Activated CD8-positive, alpha-beta T cell treated with anti-CD3 and anti-CD28 coated beads, Interleukin-2, amount 10 ng/mL, durations not matched to agents 7 days and 5 days (primary cell): ENCODE measurements around the gene LGI2. TPM values are rescaled to one million over a fixed set of nuclear protein-coding genes. Genes with fewer than 3 reads are reported as not detected.

ENCODE experiments used
- ATAC-seq: fragments of 150-1000 bp; cut with Tn5 transposase; one replicate; pipeline ENCODE4 v1.10.0; 2021; ENCODE audit warnings: moderate library complexity
- CTCF ChIA-PET: fragments of 350-600 bp; sonication (Branson Sonifier 250); formaldehyde crosslinking; loops from one replicate; lab custom pipeline; 2021; ENCODE audit warnings: antibody characterized with exemption; lab: Charles Lee
- POLR2A ChIA-PET: fragments of 350-600 bp; sonication (Branson Sonifier 250); formaldehyde crosslinking; loops from one replicate; lab custom pipeline; 2021; ENCODE audit warnings: antibody characterized with exemption; lab: Charles Lee
- DNase-seq: peaks from one replicate; pipeline ENCODE4 v3.0.0-alpha.2; 2020
- H3K27ac Mint-ChIP-seq: one replicate; pipeline ENCODE4 v1.8.0; 2021; ENCODE audit warnings: mild to moderate bottlenecking, mixed read lengths
- H3K27me3 Mint-ChIP-seq: one replicate; pipeline ENCODE4 v1.8.0; 2021; ENCODE audit warnings: low read depth, mixed read lengths
- H3K36me3 Mint-ChIP-seq: one replicate; pipeline ENCODE4 v1.8.0; 2021; ENCODE audit warnings: low read depth, mixed read lengths
- H3K4me1 Mint-ChIP-seq: one replicate; pipeline ENCODE4 v1.8.0; 2021; ENCODE audit warnings: low read depth, mixed read lengths
- H3K4me3 Mint-ChIP-seq: one replicate; pipeline ENCODE4 v1.8.0; 2021; ENCODE audit warnings: mild to moderate bottlenecking, mixed read lengths
- H3K9me3 Mint-ChIP-seq: one replicate; pipeline ENCODE4 v1.8.0; 2022; ENCODE audit warnings: mixed read lengths; ENCODE audit not compliant: insufficient read depth
- total RNA-seq, 2 experiments: library from RNA; stranded (reverse); gene quantifications; one replicate each; pipeline ENCODE4 v1.2.3, GENCODE V29; 2021

Gene LGI2
- total RNA-seq, 2 experiments from 2014 or later, result not detected

DNA sequence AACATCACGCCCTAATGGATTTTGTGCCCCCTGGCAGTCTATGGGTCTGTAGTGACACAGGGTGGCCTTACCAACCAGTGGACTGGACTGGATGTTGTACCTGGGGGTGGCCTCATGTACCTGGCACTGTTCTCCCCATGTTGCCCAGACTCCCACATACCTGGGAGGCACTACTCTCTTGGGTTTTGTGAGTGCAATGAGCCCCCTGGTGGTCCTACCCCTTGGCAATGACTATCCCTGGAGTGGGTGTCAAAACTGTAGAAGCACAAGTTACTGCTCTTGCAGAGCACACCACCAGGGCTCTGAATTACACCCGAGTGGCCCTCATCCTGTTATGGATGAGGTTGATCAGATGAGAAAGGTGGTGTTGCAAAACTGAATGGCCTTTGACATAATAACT lies 60.1 kb downstream of the LGI2 start:
- Mint-ChIP-seq H3K27ac (no peak overlapping the region), H3K36me3 (no peaks in the 10 kb centered on the region)

DNA sequence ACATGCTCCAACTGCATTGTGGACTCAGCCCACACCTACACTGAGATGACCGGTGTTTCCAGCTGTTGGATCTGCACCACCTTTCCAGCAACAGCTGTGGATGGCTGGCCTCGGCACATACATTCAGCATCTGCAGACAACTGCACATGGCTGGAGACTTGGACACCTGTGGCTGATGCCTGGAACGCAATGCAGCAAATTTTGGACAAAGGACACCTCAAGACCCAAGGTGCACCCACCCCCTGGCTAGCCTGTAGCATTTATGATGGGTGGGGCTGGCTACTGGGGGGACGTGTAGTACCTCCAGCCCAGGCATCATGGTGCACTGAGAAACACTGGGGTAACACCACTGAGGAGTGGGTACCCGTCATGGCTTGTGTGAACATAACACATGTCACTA lies 60.6 kb downstream of the LGI2 start:
- POLR2A ChIA-PET, result no interaction called here
- H3K27me3 Mint-ChIP-seq, result peaks cover 2% of the 10 kb centered on the region
- DNase-seq (no peak), ATAC-seq (no peak)
- CTCF ChIA-PET, result no interaction called here
- H3K27ac Mint-ChIP-seq, result no peak overlapping the region
- H3K9me3 Mint-ChIP-seq, result peaks cover 12% of the 10 kb centered on the region
- no peaks in the 10 kb centered on the region for H3K4me1 Mint-ChIP-seq
- no peak overlapping the region for H3K4me3 Mint-ChIP-seq
- H3K36me3 Mint-ChIP-seq, result no peaks in the 10 kb centered on the region

More for the DNA sequence above, 60.1 kb downstream of the LGI2 start:
- CTCF ChIA-PET, result no interaction called here
- ATAC-seq (no peak), DNase-seq (no peak)
- peaks cover 2% of the 10 kb centered on the region for H3K27me3 Mint-ChIP-seq
- no peak overlapping the region for H3K4me3 Mint-ChIP-seq
- H3K9me3 Mint-ChIP-seq, result peaks cover 8% of the 10 kb centered on the region
- no peaks in the 10 kb centered on the region for H3K4me1 Mint-ChIP-seq
- POLR2A ChIA-PET, result no interaction called here

DNA sequence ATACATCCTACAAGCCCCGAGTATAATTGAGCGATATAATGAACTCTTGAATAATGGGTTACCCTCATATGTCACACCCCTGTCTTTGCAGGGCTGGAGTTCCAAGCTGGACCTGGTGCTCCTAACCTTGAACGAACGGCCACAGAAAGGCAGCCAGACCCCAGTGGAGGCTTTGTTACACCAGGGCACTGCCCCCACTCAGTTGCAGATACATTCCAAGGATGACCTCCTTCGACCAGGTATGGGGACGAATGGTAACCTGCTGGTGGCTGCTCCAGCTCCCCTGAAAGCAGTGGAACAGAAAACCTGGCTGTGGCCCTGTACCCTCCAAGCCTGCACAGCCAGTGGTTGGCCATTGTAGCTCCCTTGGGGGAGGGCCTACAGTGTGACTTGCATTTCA lies 61.3 kb downstream of the LGI2 start:
- Mint-ChIP-seq H3K4me1 (no peaks in the 10 kb centered on the region), H3K27ac (no peak overlapping the region), H3K27me3 (peaks cover 1% of the 10 kb centered on the region), H3K9me3 (peaks cover 19% of the 10 kb centered on the region), H3K4me3 (no peak overlapping the region), H3K36me3 (no peaks in the 10 kb centered on the region)
- CTCF ChIA-PET, result no interaction called here
- DNase-seq (no peak), ATAC-seq (no peak)
- POLR2A ChIA-PET, result no interaction called here

DNA sequence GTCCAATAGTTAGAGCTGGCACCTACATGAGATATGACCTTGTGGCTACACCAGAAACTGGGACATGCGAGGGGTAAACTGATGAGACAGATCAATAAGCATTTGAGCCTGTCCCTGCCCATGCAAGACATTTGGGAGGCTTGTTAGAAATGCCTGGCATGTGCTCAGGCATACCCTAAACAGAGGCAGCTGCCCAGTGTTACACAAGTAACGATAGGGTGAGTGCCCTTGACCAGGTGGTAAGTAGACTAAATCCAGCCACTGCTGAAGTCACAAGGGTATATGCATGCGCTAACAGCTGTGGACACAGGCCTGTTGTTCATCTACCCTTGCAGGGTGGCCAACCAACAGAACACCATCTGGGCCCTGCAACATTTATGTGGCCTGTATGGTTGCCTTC lies 61.8 kb downstream of the LGI2 start:
- CTCF ChIA-PET, result no interaction called here
- no peak for ATAC-seq

DNA sequence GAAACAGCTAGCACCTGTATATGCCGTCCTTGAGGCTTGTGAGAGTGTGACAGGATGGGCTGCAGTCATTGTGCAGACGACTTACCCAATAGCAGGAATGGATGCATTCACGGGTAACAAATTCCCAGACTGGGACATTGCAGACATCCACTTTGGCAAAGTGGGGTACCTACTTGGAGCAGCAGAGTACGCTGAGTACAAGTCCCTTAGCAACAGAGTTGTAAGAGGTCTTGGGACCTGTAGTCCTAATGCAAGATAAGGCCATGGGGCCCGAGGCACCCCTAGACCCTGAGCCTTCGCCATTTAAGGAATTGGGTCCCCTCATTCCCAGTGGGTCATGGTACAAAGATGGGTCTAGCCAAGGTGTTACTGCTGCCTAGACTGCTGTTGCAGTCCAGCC lies 62.5 kb downstream of the LGI2 start:
- Mint-ChIP-seq H3K27me3 (no peaks in the 10 kb centered on the region), H3K4me3 (no peak overlapping the region), H3K36me3 (no peaks in the 10 kb centered on the region), H3K9me3 (peaks cover 22% of the 10 kb centered on the region), H3K27ac (no peak overlapping the region), H3K4me1 (no peaks in the 10 kb centered on the region)
- ChIA-PET POLR2A (no interaction called here), CTCF (no interaction called here)
- DNase-seq (no peak), ATAC-seq (no peak)

More for the DNA sequence above, 61.8 kb downstream of the LGI2 start:
- Mint-ChIP-seq H3K9me3 (peaks cover 22% of the 10 kb centered on the region), H3K4me3 (no peak overlapping the region), H3K27me3 (no peaks in the 10 kb centered on the region), H3K4me1 (no peaks in the 10 kb centered on the region), H3K36me3 (no peaks in the 10 kb centered on the region), H3K27ac (no peak overlapping the region)
- POLR2A ChIA-PET, result no interaction called here
- DNase-seq, result no peak

DNA sequence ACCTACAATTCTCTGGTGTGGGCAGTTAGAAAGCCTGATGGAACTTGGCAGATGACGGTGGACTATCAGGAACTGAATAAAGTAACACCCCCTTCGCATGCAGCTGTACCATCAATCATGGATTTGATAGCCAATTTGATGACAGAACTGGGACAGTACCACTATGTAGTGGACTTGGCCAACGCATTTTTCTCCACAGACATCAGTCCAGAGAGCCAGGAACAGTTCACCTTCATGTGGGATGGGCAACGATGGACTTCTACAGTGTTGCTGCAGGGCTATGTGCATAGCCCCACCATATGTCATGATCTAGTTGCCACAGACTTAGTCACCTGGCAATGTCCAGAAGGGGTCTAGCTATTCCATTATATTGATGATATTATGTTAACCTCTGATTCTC lies 63.4 kb downstream of the LGI2 start:
- no peak for ATAC-seq
- Mint-ChIP-seq H3K36me3 (no peaks in the 10 kb centered on the region), H3K27me3 (no peaks in the 10 kb centered on the region), H3K27ac (no peak overlapping the region), H3K9me3 (peaks cover 22% of the 10 kb centered on the region), H3K4me1 (no peaks in the 10 kb centered on the region), H3K4me3 (no peak overlapping the region)
- CTCF ChIA-PET, result no interaction called here
- POLR2A ChIA-PET, result no interaction called here
- DNase-seq, result no peak

DNA sequence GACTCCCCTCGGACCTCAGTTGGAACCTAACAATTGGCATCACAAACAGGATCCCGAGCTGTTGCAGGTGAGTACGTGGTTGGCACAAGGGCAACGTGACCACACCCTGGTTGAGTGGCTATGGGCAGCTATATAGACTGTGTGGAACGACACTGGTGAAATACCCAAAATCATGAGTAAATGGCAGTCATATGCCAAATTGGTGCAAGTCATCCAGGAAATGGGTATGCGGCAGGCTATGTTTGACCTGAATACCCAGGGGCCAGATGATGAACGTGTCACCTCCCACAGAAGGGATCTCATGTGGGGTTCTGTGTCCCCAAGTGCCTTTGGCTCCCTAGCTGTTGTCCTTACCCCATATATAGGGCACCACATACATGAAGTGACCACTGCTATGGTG lies 64.7 kb downstream of the LGI2 start:
- POLR2A ChIA-PET, result no interaction called here
- peaks cover 22% of the 10 kb centered on the region for H3K9me3 Mint-ChIP-seq
- no peak for DNase-seq

DNA sequence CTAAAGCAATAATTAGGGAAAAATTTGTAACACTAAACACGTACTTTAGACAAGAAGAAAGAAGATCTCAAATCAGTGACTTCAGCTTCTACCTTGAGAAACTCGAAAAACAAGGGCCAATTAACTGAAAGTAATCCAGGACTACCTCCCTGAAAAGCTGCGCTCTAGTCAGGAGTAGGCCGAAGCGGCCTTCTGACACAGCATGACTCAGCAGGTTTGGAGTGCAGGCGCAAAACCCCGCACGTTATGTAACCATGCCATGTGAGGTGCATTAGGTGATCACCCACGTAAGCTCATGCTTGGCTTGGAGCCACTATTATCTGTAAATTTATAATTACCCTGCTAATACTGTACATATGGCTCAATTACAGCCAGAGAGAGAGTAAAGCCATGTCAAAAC lies 65.1 kb downstream of the LGI2 start:
- no peak overlapping the region for H3K4me3 Mint-ChIP-seq
- CTCF ChIA-PET, result interaction anchor here (1.0 kb wide), 1 partner anchor 16 kb away, joined by 4 read pairs; no protein-coding TSS in a partner anchor
- no peaks in the 10 kb centered on the region for H3K27me3 Mint-ChIP-seq
- ATAC-seq, result no peak
- H3K27ac Mint-ChIP-seq, result no peak overlapping the region
- POLR2A ChIA-PET, result no interaction called here
- H3K9me3 Mint-ChIP-seq, result peaks cover 22% of the 10 kb centered on the region
- no peaks in the 10 kb centered on the region for H3K36me3 Mint-ChIP-seq
- no peaks in the 10 kb centered on the region for H3K4me1 Mint-ChIP-seq
- no peak for DNase-seq

More for the DNA sequence above, 64.7 kb downstream of the LGI2 start:
- Mint-ChIP-seq H3K4me1 (no peaks in the 10 kb centered on the region), H3K27ac (no peak overlapping the region), H3K4me3 (no peak overlapping the region), H3K36me3 (no peaks in the 10 kb centered on the region), H3K27me3 (no peaks in the 10 kb centered on the region)
- ATAC-seq, result no peak
- CTCF ChIA-PET, result no interaction called here

DNA sequence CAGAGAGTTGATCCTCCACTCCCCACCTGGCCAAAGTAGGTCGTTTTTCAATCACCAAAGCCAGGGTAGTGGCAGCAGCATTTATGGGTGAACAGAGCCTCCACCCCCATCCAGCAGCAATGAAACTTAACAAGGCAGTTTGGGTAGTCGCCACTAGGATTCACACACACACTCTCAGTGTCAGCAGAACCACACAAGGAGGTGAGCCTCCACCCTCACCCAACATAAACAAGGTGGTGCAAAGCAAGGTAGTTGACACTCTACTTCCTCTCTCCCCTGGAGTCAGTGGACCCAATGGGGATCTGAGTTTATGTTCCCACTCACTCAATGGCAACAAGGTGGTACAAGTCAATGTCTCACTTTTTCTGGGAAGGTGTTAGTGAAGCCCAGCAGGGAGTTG lies 67.5 kb downstream of the LGI2 start:
- Mint-ChIP-seq H3K36me3 (no peaks in the 10 kb centered on the region), H3K4me1 (no peaks in the 10 kb centered on the region), H3K27ac (no peak overlapping the region), H3K27me3 (no peaks in the 10 kb centered on the region), H3K4me3 (no peak overlapping the region), H3K9me3 (peaks cover 25% of the 10 kb centered on the region)
- CTCF ChIA-PET, result no interaction called here
- POLR2A ChIA-PET, result no interaction called here
- ATAC-seq, result no peak
- DNase-seq, result no peak

DNA sequence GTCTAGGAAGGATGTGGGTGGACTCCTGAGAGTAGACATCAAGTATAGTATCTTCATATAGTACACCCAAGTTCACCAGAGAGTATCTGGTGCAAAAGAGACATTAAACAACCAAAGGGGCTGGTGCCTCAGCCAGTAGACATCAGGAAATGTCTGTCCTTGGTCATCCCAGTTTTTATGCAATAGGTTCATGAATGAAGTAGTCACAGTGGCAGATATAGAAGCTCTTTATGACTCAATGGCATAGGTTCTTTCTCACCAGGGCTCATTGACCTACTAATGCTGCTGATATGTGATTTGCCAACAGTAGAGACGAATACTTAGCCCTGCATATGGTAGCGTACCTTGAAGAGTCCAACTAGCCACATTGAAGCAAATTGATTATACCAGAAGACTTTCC lies 72.9 kb downstream of the LGI2 start:
- no peak for ATAC-seq
- Mint-ChIP-seq H3K36me3 (no peaks in the 10 kb centered on the region), H3K4me3 (no peak overlapping the region), H3K27ac (no peak overlapping the region), H3K4me1 (no peaks in the 10 kb centered on the region), H3K27me3 (no peaks in the 10 kb centered on the region), H3K9me3 (peaks cover 3% of the 10 kb centered on the region)
- ChIA-PET POLR2A (no interaction called here), CTCF (no interaction called here)
- no peak for DNase-seq

DNA sequence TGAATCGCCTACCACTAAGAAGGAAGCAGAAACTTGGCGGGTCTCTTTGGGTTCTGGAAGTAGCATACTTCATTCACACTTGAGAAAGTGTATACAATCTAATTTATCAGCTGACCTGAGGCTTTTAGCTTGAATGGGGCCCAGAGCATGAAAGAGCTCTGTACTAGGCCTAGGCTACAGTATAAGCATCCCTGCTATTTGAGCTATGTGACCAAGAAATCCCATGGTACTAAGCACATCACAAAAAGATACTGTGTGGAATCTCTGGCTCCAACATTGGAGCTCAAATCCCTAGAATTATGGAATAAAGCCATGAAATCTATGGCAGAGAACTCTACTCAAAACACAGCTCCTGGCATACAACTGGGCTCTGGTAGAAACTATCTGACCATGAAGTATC lies 74.0 kb downstream of the LGI2 start:
- Mint-ChIP-seq H3K27ac (no peak overlapping the region), H3K9me3 (peaks cover 3% of the 10 kb centered on the region), H3K27me3 (no peaks in the 10 kb centered on the region), H3K4me1 (no peaks in the 10 kb centered on the region), H3K4me3 (no peak overlapping the region), H3K36me3 (no peaks in the 10 kb centered on the region)
- ATAC-seq, result no peak
- no peak for DNase-seq
- ChIA-PET POLR2A (no interaction called here), CTCF (interaction anchor here (0.8 kb wide), 1 partner anchor 24 kb away, joined by 3 read pairs; no protein-coding TSS in a partner anchor)

DNA sequence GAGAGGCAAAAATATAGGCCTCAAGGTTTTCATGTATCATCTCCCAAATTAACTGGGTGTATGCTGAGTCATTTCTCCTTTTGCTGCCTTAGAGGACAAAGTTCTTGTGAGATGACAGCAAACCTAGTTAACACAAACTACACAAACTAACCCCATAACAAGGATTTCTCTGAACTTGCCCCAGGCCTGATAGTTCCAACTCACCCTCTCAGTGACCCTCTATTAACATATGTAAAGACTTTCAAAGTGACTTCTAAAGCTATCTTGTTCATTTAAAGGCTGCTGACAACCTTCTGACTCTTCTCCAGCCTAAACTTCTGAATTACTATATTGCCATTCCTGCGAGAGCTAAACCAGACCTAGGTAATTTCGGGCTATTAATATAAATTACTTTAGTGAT lies 74.7 kb downstream of the LGI2 start:
- no peak for DNase-seq
- H3K36me3 Mint-ChIP-seq, result no peaks in the 10 kb centered on the region
- H3K4me1 Mint-ChIP-seq, result no peaks in the 10 kb centered on the region
- H3K9me3 Mint-ChIP-seq, result peaks cover 3% of the 10 kb centered on the region
- no peak for ATAC-seq
- H3K27ac Mint-ChIP-seq, result no peak overlapping the region
- no peak overlapping the region for H3K4me3 Mint-ChIP-seq
- POLR2A ChIA-PET, result no interaction called here
- CTCF ChIA-PET, result no interaction called here
- no peaks in the 10 kb centered on the region for H3K27me3 Mint-ChIP-seq

DNA sequence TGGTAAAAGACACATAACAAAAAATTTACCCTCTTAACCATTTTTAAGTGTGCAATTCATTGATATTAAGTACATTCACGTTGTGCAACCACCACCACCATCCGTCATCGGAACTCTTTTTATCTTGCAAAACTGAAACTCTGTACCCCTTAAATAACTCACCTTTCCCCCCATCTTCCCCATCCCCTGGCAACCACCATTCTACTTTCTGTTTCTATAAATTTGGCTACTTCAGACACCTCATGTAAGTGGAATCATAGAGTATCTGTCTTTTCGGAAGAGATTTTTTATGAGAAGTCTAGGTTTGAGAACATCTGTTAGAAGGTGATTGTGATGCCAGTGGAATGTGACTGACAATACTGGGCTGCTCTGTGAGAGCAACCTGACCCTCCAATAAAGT lies 78.1 kb downstream of the LGI2 start:
- DNase-seq (no peak), ATAC-seq (no peak)
- Mint-ChIP-seq H3K27ac (no peak overlapping the region), H3K9me3 (no peaks in the 10 kb centered on the region), H3K27me3 (no peaks in the 10 kb centered on the region), H3K36me3 (no peaks in the 10 kb centered on the region), H3K4me3 (no peak overlapping the region), H3K4me1 (no peaks in the 10 kb centered on the region)
- ChIA-PET POLR2A (no interaction called here), CTCF (no interaction called here)
